Measurements from ENCODE around the gene SSC5D.
"Not testable (repeated sequence)": the region's sequence is repeated elsewhere in the genome, so short reads cannot be mapped to it uniquely, and the experiment has no call there.

SSC5D gene

DNA sequence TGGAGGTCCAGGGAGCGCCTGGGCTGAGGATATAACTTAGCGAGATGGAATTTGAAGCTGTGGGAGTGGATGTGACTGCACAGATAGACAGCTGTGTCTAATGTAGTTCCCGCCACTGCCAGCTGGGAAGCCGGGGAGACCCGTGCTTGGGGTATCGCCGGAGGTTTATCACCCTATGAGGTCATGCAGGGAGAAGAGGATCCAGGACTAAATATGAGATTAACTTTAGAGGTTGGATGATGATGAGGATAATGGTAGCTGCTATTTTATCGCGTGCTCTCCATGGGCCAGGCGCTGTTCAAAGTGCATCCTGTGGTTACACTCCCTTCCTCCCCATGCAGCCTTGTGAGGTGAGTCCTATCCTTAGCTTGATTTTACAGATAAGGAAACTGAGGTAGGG lies 19.9 kb downstream of the SSC5D start:
- no peak for DNase-seq

DNA sequence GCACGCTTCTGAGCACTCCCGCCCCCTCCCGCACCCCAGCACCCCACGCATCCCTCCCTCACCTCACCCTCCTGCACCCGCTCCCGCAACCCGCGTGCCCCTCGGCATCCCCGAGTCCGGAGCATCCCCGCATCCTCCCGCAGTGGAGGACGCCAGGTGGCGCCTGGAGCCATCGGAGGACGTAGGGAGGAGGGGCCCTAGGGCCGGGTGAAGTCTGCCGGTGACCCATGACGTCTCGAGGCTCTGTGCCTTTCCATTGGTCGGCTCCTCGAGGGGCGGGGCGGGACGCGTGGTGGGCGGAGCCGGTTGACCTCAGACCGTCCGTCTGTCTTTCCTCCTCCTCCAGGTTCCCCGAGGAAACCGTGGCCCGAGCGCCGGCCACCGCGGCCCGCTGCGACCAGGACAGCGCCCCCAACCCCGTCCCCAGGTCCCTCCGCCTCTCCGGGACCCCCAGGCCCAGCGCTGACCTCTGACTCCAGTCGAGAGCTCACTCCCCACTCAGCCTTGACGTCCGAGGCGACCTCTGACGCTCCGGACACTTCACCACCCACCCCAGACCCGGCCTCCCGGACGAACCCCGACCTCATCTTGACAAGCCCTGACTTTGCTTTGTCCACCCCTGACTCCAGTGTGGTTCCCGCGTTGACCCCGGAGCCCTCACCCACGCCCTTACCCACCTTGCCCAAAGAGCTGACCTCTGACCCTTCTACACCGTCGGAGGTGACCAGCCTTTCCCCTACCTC lies 28.8 kb downstream of the SSC5D start:
- peak; percentile 96 for DNase-seq

- DNase-seq = peak; percentile 49
These were observed 31.4 kb downstream of the SSC5D start for GRCh38 chr19:55519451-55520311.

DNA sequence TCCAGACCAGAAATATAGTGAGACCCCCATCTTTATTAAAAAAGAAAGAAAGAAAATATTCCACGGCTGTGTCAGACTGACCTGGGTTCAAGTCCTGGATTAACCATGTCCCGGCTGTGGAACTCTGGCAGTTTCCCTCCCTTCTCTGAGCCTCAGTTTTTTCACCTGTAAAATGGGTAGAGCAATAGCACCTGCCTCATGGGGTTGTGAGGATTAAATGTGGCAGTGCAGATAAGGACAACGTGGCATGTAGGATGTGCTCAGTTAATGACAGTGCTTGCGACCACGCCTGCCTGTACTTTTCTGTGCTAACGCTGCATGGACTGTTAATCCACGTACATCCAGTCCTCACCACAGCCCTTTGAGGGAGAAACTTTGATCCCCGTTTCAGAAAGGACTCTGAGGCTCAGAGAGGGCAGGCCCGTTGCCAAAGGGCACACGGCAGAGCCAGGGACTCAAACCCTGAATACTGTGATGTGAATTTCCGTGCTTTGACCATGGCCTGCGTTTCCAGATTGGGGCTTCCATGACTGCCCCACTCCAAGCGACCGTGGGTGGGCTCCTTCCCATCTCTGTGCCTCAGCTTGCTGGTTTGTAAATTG lies 32.6 kb downstream of the SSC5D start:
- DNase-seq = no peak

DNA sequence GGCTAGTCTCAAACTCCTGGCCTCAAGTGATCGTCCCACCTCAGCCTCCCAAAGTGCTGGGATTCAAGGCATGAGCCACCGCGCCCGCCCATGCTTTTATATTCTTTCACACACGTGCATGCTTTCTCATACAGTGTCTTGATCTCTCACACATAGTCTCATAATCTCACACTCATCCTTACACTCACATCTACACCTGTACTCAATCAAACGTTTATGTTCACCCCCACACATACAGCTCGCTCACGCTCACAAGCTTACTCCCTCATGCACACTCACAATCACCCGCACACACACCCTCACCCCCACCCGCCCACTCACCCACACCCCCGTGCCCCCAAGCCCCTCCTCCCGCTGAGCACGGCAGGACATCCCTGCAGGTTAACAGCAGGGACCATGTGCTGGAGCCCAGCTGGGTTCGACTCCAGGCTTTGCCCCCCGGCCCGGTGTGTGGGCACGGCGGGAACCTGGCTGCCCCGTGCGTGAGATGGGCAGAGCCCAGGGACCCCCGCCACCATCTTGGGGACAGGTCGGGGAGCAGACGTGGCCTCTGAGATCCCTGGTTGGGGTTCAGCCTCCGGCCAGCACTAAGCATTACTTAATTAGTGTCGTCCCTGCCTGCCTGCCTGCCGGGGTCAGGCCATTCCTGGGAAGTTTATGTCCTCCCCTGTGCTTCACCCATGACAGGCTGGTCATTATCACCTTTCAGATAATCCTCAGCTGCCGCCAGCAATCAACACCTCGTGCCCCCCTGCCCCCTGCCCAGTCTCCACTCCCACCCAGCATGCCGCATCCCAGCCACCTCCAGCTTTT lies 37.3 kb downstream of the SSC5D start:
- peak; percentile 46 for DNase-seq

- peak; percentile 98 for DNase-seq
These were observed 38.3 kb downstream of the SSC5D start for GRCh38 chr19:55526216-55527196.

DNA sequence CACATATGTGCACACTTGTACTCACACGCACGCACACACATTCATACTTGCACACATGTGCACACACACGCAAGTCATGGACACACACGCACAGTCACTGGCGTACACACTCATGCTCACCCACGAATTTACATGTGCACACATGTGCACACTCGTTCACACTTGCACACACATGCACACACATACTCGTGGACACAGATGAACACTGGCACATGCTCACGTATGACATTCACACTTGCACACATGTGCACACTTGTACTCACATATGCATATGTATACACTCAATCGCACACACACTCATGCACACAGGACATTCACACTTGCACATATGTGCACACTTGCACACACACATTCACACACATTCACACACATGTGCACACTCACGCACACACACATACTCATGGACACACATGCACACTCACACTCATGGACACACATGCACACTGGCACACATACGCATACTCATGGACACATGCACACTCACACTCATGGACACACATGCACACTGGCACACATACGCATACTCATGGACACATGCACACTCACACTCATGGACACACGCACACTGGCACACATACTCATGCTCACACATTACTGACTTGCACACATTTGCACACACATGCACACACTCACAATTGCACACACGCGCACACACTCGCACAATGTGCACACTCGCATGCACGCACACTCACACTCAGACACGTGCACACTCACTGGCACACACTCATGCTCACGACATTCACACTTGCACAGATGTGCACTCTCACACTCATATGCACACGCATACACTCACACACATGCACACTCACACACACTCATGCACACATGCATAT lies 39.2 kb downstream of the SSC5D start:
- DNase-seq = no peak

DNA sequence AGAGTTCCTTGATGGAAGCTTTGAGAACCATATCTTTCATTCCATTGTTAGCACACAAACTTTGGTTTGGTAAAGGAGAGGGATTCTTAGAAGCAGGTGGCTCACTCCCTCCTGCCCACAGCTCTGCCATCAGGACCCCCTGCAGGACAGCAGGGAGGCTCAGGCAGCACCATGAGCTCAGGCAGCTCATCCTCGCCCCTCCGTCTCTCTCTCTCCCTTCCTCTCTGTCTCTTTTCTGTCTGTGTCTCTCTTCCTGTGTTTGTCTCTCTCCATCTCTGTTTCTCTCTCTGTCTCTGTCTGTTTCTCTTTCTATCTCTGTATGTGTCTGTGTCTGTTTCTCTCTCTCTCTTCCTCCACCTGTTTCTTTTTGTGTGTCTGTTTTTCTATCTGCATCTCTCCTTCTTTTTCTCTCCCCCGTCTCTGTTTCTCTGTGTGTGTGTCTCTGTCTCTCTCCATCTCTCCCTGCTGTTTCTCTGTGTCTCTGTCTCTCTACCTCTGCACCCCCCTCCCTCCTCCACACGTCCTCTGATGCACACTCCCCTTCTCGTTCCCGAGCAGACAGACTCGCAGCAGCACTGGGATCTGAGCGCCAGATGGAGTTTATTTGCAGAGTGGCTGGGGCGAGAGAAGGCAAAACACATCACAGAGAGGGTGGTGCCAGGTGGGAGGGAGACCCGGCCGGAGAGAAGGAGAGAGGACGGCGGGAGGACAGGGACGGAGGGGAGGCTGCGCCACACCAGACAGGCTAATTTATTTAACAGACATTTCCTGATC lies 40.0 kb downstream of the SSC5D start:
- DNase-seq = peak; percentile 98

- DNase-seq = no peak
These were observed 41.5 kb downstream of the SSC5D start for GRCh38 chr19:55529636-55530234.

GRCh38 chr19:55530996-55531395 lies 42.8 kb downstream of the SSC5D start:
- DNase-seq = no peak

DNA sequence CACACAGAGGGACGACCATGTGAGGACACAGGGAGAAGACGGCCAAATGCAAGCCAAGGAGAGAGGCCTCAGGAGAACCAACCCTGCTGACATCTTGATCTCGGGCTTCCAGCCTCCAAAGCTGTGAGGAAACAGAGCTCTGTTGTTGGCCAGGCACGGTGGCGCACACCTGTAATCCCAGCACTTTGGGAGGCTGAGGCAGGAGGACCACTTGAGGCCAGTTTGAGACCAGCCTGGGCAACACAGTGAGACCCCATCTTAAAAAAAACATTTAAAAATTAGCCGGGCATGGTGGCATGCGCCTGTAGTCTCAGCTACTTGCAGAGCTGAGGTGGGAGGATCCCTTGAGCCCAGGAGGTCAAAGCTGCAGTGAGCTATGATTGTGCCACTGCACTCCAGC lies 46.0 kb downstream of the SSC5D start:
- DNase-seq = not testable (repeated sequence)

- DNase-seq = no peak
These were observed 47.1 kb downstream of the SSC5D start for GRCh38 chr19:55535173-55535964.

- no peak for DNase-seq
These were observed 47.7 kb downstream of the SSC5D start for GRCh38 chr19:55535965-55536350.

- DNase-seq = no peak
These were observed 48.1 kb downstream of the SSC5D start for GRCh38 chr19:55536366-55536765.

DNA sequence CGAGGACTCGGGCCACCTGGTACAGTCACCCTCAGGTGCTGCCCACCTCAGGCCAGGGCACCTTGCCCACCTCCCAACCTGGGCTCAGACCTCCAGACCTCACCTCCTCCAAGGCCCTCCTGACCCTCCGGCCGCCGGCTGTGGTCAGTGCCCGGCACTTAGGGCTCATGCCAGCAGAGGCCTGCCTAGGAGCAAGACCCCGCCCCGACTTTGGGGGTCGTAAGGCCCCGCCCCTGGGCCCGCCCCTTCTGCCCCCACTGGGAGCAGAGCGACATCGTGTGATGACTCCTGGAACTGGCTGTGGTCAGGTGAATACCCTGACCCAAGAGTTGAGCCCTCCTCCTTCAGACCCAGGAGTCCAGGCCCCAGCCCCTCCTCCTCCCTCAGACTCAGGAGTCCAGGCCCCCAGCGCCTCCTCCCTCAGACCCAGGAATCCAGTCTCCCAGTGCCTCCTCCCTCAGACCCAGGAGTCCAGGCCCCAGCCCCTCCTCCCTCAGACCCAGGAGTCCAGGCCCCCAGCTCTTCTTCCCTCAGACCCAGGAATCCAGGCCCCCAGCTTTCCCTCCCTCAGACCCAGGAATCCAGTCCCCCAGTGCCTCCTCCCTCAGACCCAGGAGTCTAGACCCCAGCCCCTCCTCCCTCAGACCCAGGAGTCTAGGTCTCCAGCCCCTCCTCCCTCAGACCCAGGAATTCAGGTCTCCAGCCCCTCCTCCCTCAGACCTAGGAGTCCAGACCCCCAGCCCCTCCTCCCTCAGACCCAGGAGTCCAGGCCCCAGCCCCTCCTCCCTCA lies 48.9 kb downstream of the SSC5D start, which contains the start of gene SBK2:
TSS of gene SBK2 (minus strand) at position 183 of the 790 bp plus-strand sequence. CDS start 839 bp downstream, outside the sequence.
- DNase-seq = peak; percentile 25

DNA sequence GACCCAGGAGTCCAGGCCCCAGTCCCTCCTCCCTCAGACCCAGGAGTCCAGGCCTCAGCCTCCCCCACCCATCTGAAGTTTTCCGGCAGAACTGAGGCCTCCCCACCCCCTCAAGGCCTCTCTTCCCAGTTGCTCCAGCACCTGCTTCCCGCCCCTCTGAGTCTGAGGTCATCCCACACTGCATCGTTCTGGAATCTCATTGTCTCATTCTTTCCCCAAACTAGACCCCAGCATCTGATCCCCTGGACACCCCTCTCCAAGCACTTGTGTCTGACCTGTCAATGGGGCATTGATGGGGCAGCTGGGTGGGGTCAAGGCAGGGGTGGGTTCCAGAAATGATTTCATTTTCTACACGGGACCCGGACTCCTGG lies 49.5 kb downstream of the SSC5D start:
- DNase-seq = no peak

GRCh38 chr19:55538132-55538531 lies 49.9 kb downstream of the SSC5D start:
- no peak for DNase-seq
